ENCODE results near the gene NR5A2.

NR5A2 gene

DNA sequence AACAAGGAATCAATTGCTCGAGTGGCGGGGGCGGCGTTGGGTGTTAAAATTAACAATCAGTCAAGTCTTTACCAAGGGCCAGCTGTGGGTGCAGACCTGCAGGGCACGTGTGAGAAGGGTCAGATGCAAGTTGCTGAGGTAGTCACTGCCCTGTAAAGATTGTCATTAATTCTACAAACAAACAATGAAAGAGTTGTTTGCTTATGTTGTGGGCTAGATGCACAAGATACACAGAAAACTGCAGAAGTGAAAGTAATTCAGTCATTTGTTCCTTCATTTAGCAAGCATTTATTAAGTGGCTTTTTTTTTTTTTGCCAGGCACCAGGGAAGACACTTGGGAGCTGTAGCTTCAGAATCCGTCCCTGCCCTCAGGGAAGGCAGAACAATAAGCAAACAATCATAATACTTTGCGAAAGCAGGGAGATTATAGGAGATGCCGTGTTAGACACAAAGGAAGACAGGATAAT is 79.5 kb downstream of the NR5A2 start:
- no peak for DNase-seq
- TF ChIP-seq, protein P1, sequence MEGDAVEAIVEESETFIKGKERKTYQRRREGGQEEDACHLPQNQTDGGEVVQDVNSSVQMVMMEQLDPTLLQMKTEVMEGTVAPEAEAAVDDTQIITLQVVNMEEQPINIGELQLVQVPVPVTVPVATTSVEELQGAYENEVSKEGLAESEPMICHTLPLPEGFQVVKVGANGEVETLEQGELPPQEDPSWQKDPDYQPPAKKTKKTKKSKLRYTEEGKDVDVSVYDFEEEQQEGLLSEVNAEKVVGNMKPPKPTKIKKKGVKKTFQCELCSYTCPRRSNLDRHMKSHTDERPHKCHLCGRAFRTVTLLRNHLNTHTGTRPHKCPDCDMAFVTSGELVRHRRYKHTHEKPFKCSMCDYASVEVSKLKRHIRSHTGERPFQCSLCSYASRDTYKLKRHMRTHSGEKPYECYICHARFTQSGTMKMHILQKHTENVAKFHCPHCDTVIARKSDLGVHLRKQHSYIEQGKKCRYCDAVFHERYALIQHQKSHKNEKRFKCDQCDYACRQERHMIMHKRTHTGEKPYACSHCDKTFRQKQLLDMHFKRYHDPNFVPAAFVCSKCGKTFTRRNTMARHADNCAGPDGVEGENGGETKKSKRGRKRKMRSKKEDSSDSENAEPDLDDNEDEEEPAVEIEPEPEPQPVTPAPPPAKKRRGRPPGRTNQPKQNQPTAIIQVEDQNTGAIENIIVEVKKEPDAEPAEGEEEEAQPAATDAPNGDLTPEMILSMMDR (IDR thresholded peaks at IDR 0.05; ENCODE audit: low read depth, low read length, missing control alignments) = no peak
- H3K36me3 ChIP-seq (replicated peaks) = no peaks in the 10 kb centered on the region
- no peak overlapping the region for H3K27ac ChIP-seq
- H3K27me3 ChIP-seq (replicated peaks) = no peaks in the 10 kb centered on the region
- H3K4me3 ChIP-seq (ENCODE audit: low read depth, low read length) = no peak overlapping the region
- in situ Hi-C loops (cut with HindIII; ENCODE audit: low pct_ligation_motif_present, low sequenced_read_pairs) = no loop called here

GRCh38 chr1:200108659-200109058 is 81.1 kb downstream of the NR5A2 start:
- DNase-seq = no peak
- in situ Hi-C loops (cut with HindIII; ENCODE audit: low pct_ligation_motif_present, low sequenced_read_pairs) = no loop called here
- TF ChIP-seq, protein P1 (IDR thresholded peaks at IDR 0.05; ENCODE audit: low read depth, low read length, missing control alignments) = no peak
- Histone ChIP-seq H3K4me3 (ENCODE audit: low read depth, low read length) (no peak overlapping the region), H3K27me3 (replicated peaks) (no peaks in the 10 kb centered on the region), H3K36me3 (replicated peaks) (no peaks in the 10 kb centered on the region), H3K27ac (no peak overlapping the region)

GRCh38 chr1:200112290-200112689 is 84.8 kb downstream of the NR5A2 start:
- H3K4me3 ChIP-seq (ENCODE audit: low read depth, low read length) = no peak overlapping the region
- in situ Hi-C loops (cut with HindIII; ENCODE audit: low pct_ligation_motif_present, low sequenced_read_pairs) = no loop called here
- TF ChIP-seq, protein P1 (IDR thresholded peaks at IDR 0.05; ENCODE audit: low read depth, low read length, missing control alignments) = no peak
- no peaks in the 10 kb centered on the region for H3K36me3 ChIP-seq (replicated peaks)
- H3K27ac ChIP-seq = no peak overlapping the region
- no peaks in the 10 kb centered on the region for H3K27me3 ChIP-seq (replicated peaks)
- no peak for DNase-seq

GRCh38 chr1:200115532-200115931 is 88.0 kb downstream of the NR5A2 start:
- TF ChIP-seq, protein P1 (IDR thresholded peaks at IDR 0.05; ENCODE audit: low read depth, low read length, missing control alignments) = no peak
- no peaks in the 10 kb centered on the region for H3K27me3 ChIP-seq (replicated peaks)
- H3K36me3 ChIP-seq (replicated peaks) = no peaks in the 10 kb centered on the region
- no peak overlapping the region for H3K27ac ChIP-seq
- DNase-seq = no peak
- no peak overlapping the region for H3K4me3 ChIP-seq (ENCODE audit: low read depth, low read length)
- in situ Hi-C loops (cut with HindIII; ENCODE audit: low pct_ligation_motif_present, low sequenced_read_pairs) = no loop called here

GRCh38 chr1:200116324-200116723 is 88.8 kb downstream of the NR5A2 start:
- TF ChIP-seq, protein P1 (IDR thresholded peaks at IDR 0.05; ENCODE audit: low read depth, low read length, missing control alignments) = no peak
- DNase-seq = no peak
- in situ Hi-C loops (cut with HindIII; ENCODE audit: low pct_ligation_motif_present, low sequenced_read_pairs) = no loop called here
- Histone ChIP-seq H3K27ac (no peak overlapping the region), H3K36me3 (replicated peaks) (no peaks in the 10 kb centered on the region), H3K4me3 (ENCODE audit: low read depth, low read length) (no peak overlapping the region), H3K27me3 (replicated peaks) (no peaks in the 10 kb centered on the region)

DNA sequence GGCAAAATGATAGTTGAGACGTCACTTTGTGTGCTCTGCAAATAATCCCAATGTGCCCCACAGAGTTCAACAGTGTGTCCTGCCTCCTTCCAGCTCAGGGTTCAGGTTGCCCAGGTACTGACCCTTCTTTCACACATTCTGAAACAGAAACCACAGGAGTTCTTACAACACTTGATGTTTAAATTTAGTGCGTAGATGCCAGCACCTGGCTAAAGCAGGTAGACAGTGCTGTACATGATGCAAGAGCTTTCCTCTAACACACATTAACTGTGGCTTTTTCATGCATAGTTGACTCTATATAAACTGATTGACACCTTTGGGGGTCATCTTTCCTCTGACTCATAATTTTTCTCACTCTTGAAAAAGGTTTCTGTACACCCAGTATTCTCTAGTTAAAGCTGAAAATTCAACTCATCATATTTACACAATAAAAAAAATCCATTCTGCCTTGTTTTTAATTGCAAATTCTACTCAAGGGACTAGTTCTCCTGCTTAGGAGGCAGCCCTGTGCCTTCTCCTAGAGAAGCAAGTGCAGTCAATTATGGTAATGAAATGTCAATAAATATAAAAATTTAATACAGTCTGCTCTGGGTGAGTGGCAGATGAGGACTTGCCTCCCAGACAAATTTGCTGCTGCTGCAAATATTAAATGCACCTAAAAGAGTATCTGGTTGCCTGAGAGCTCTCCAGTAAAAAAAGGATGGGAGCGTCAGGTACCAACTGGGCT is 91.4 kb downstream of the NR5A2 start:
- Histone ChIP-seq H3K27me3 (replicated peaks) (no peaks in the 10 kb centered on the region), H3K4me3 (ENCODE audit: low read depth, low read length) (no peak overlapping the region), H3K36me3 (replicated peaks) (no peaks in the 10 kb centered on the region), H3K27ac (no peak overlapping the region)
- TF ChIP-seq, protein P1 (IDR thresholded peaks at IDR 0.05; ENCODE audit: low read depth, low read length, missing control alignments) = no peak
- no peak for DNase-seq
- in situ Hi-C loops (cut with HindIII; ENCODE audit: low pct_ligation_motif_present, low sequenced_read_pairs) = no loop called here
